ENCODE measurements around the gene IFFO2.

Gene IFFO2

GRCh38 chr1:18951416-18951815 lies 5.1 kb downstream of the IFFO2 start:
- ChIA-PET POLR2A (interaction anchor here (1.1 to 2.0 kb wide), 2 partner anchors 22 to 24 kb away, joined by 3 to 13 read pairs; no protein-coding TSS in a partner anchor), CTCF (interaction anchor here (1.2 to 4.8 kb wide), 11 partner anchors 9 to 67 kb away, joined by 3 to 34 read pairs (median 5); no protein-coding TSS in a partner anchor)
- no peak for TF ChIP-seq CTCF (IDR thresholded peaks at IDR 0.05; ENCODE audit: control extremely low read depth, extremely low read depth, low read depth, missing control alignments)
- DNase-seq (ENCODE audit: extremely low spot score): no peak

GRCh38 chr1:18950401-18951026 lies 6.0 kb downstream of the IFFO2 start:
- CTCF ChIA-PET: interaction anchor here (0.7 to 4.8 kb wide), 12 partner anchors 10 to 66 kb away, joined by 3 to 34 read pairs (median 5); partner anchors contain the start of gene ALDH4A1
- DNase-seq (ENCODE audit: extremely low spot score): peak; percentile 68
- POLR2A ChIA-PET: interaction anchor here (1.1 to 2.0 kb wide), 3 partner anchors 10 to 23 kb away, joined by 3 to 13 read pairs (median 5); no protein-coding TSS in a partner anchor
- TF ChIP-seq CTCF (IDR thresholded peaks at IDR 0.05; ENCODE audit: control extremely low read depth, extremely low read depth, low read depth, missing control alignments): no peak

- ChIA-PET CTCF (interaction anchor here (1.0 to 4.8 kb wide), 9 partner anchors 9 to 47 kb away, joined by 3 to 34 read pairs (median 5); partner anchors contain the start of gene ALDH4A1), POLR2A (interaction anchor here (1.3 to 2.0 kb wide), 2 partner anchors 10 to 23 kb away, joined by 5 to 13 read pairs; no protein-coding TSS in a partner anchor)
- peak; percentile 47 for TF ChIP-seq CTCF (IDR thresholded peaks at IDR 0.05; ENCODE audit: control extremely low read depth, extremely low read depth, low read depth, missing control alignments)
- peak; percentile 59 for DNase-seq (ENCODE audit: extremely low spot score)
Measured at GRCh38 chr1:18949686-18950400, 6.6 kb downstream of the IFFO2 start.

DNA sequence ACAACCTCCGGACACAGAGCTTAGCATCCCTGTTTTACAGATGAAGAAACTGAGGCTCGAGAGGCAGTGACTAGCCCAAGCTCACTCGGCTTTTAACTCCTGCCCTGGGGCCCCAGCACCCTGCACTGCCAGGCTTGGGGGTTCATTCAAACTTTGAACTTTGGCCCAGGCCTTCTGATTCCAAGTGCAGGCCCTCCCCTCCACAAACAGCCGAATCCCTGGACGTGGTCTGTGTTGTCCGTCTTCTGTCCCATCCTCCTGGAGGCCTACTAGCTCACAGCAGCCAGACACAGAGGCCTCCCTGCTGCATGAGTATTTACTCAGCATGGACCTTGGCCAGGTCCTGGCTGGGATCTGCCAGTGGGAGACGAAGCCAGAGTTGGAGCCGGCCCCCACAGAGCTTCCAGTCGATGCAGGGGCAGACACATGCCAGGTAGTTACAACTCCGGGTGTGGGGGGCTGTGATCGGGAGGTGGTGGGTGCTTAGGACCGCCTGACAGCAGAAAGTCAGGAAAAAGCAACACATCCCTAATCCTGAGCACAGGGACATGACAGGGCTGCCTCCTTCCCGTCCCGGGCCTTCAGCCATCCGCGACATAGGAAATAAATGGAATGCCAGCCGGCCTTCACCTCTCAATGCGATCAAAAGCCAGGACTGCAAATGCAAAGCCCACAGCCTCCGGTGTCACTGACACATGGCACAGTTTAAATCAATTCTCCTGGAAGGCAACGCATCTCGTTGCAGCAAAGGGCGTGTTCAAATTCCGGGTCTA lies 7.4 kb downstream of the IFFO2 start:
- CTCF ChIA-PET: interaction anchor here (1.3 to 4.8 kb wide), 4 partner anchors 9 to 41 kb away, joined by 3 to 34 read pairs (median 10); no protein-coding TSS in a partner anchor
- TF ChIP-seq CTCF (IDR thresholded peaks at IDR 0.05; ENCODE audit: control extremely low read depth, extremely low read depth, low read depth, missing control alignments): no peak
- no peak for DNase-seq (ENCODE audit: extremely low spot score)
- POLR2A ChIA-PET: no interaction called here

DNA sequence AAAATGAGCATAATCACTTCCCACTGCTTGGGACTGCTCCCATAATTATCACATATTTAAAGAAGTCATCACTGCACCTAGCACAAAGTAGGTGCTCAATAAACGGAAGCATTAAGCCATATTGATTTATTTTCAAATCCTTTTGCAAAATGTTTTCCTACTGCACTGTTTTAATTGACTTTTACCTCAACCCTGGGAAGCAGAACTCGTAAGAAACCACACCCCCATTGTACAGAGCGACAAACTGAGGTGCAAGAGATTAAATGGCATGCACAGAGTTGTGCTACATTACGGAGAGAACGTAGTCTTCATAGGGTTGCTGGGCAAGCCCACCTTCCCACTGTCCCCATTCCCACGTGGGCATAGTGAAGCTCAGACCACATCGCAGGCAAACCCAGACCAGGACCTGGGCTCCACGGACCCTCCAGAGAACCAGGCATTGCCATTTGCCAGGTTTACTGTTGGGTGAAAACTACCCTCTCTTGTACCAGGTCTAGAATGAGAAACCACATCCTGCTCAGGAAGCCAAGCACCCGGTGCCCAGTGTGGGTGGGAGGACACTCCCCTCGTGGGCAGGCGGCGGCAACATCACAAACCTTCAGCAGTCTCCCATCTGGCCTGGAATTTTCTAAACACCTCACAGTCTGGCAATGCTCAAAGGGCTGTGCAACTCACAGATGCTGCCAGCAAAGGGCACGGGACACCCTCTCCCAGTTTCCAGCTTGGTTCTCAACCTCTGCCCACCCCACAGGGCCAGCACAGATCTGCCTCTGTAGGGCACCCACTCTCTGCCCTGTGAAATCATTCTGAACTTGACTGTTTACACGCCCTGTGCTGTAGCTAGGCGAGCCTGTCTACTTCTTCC lies 8.2 kb downstream of the IFFO2 start:
- POLR2A ChIA-PET: no interaction called here
- DNase-seq (ENCODE audit: extremely low spot score): no peak
- no peak for TF ChIP-seq CTCF (IDR thresholded peaks at IDR 0.05; ENCODE audit: control extremely low read depth, extremely low read depth, low read depth, missing control alignments)
- CTCF ChIA-PET: interaction anchor here (1.3 to 4.8 kb wide), 3 partner anchors 22 to 40 kb away, joined by 3 to 34 read pairs (median 12); no protein-coding TSS in a partner anchor

Measured in GM10248 (cell line).